GM10266 (cell line): ENCODE results near the gene PNPLA5.

Experiments used
- DNase-seq: peaks from one replicate; pipeline ENCODE4 v3.0.0; 2012; ENCODE audit errors: extremely low spot score
- CTCF ChIP-seq: IDR thresholded peaks from 2 replicates; pipeline ENCODE4 v1.5.1; 2012; ENCODE audit warnings: mild to moderate bottlenecking, low read depth; ENCODE audit not compliant: control insufficient read depth, insufficient read depth; ENCODE audit errors: missing control alignments

Gene PNPLA5

GRCh38 chr22:43885786-43886185 lies 6.0 kb downstream of the PNPLA5 start:
- no peak for TF ChIP-seq CTCF
- no peak for DNase-seq

GRCh38 chr22:43885319-43885671 lies 6.5 kb downstream of the PNPLA5 start:
- DNase-seq: no peak
- TF ChIP-seq CTCF: peak; percentile 3

GRCh38 chr22:43884600-43885318 lies 7.1 kb downstream of the PNPLA5 start:
- peak; percentile 73 for TF ChIP-seq CTCF
- peak; percentile 82 for DNase-seq

GRCh38 chr22:43883719-43884415 lies 7.9 kb downstream of the PNPLA5 start:
- DNase-seq: no peak
- no peak for TF ChIP-seq CTCF

- peak; percentile 84 for DNase-seq
- peak; percentile 81 for TF ChIP-seq CTCF
These were observed 8.7 kb downstream of the PNPLA5 start for GRCh38 chr22:43883012-43883661.

GRCh38 chr22:43882122-43882767 lies 9.6 kb downstream of the PNPLA5 start:
- DNase-seq: no peak
- no peak for TF ChIP-seq CTCF
